DOHH2 (cell line): ENCODE results near the gene NUP93.

ENCODE experiments used
- CTCF ChIP-seq: fragments of 200-600 bp; sonication (generic); IDR thresholded peaks from one replicate; pipeline ENCODE4 v1.5.1; 2014; ENCODE audit warnings: antibody characterized with exemption, mild to moderate bottlenecking, low read depth, low read length; ENCODE audit not compliant: poor library complexity, severe bottlenecking
- EZH2phosphoT487 ChIP-seq: fragments of 200-600 bp; sonication (generic); IDR thresholded peaks from 2 replicates; pipeline ENCODE4 v1.6.1; 2017; ENCODE audit warnings: borderline replicate concordance, mild to moderate bottlenecking, antibody characterized with exemption, low read length, moderate library complexity, mixed read lengths

- TF ChIP-seq CTCF (no peak), EZH2phosphoT487 (no peak)
Measured at GRCh38 chr16:56726926-56727325, 3.0 kb upstream of the NUP93 start.
